H1 (cell line): ENCODE measurements around the gene NAV2. TPM values are rescaled to one million over a fixed set of nuclear protein-coding genes. Genes with fewer than 3 reads are reported as not detected.

Experiments
- CEBPB ChIP-seq: IDR thresholded peaks from 2 replicates; pipeline ENCODE4 v1.6.1; 2012; ENCODE audit warnings: low read depth, low read length
- CHD2 ChIP-seq: IDR thresholded peaks from 2 replicates; pipeline ENCODE4 v1.6.1; 2012; ENCODE audit warnings: low read length, improper control_type of control experiment
- CHD7 ChIP-seq: fragments of 300-600 bp; sonication (generic); IDR thresholded peaks from 2 replicates; pipeline ENCODE4 v1.7.1; 2012; ENCODE audit warnings: low read length, moderate library complexity, mild to moderate bottlenecking, inconsistent platforms; ENCODE audit not compliant: insufficient replicate concordance
- HDAC2 ChIP-seq, 2 experiments: fragments of 300-600 bp in 1 of 2; sonication (generic) in 1 of 2; IDR thresholded peaks; 2 replicates each; pipeline ENCODE4 v1.6.1; 2011 to 2012; ENCODE audit warnings: low read depth in 2 of 2, low read length in 2 of 2, mild to moderate bottlenecking in 2 of 2, moderate library complexity in 2 of 2, borderline replicate concordance in 1 of 2, inconsistent platforms in 1 of 2
- HDAC6 ChIP-seq: IDR thresholded peaks from one replicate; pipeline ENCODE4 v1.7.1; 2012; ENCODE audit warnings: low read depth, mild to moderate bottlenecking, inconsistent platforms, low read length, moderate library complexity
- SIN3A ChIP-seq, 2 experiments: IDR thresholded peaks in 1 of 2; conservative IDR thresholded peaks in 1 of 2; 2 replicates each; pipeline ENCODE4 v1.6.1; 2011 to 2012; ENCODE audit warnings: low read length in 2 of 2, improper control_type of control experiment in 1 of 2, low read depth in 1 of 2, mild to moderate bottlenecking in 1 of 2
- TAF7 ChIP-seq: optimal IDR thresholded peaks from 2 replicates; pipeline ENCODE3; 2011; ENCODE audit warnings: low read depth, mild to moderate bottlenecking, inconsistent platforms, low read length, moderate library complexity, borderline replicate concordance
- ZNF274 ChIP-seq: IDR thresholded peaks from 2 replicates; pipeline ENCODE4 v1.7.0; 2012; ENCODE audit warnings: low read length, borderline replicate concordance; ENCODE audit errors: extremely low read depth
- polyA plus RNA-seq, 7 experiments: library from polyadenylated mRNA; depleted of rRNA in 3 of 7; stranded (reverse) in 5 of 7; unstranded in 2 of 7; fragments of >200 nt in 5 of 7; fragments of 200-250 nt in 2 of 7; gene quantifications; 1 replicate in 5 of 7; 2 replicates in 1 of 7; 4 replicates in 1 of 7; pipeline versions ENCODE4 v1.2.1 to v1.2.3, GENCODE V29; 2011 to 2013; ENCODE audit warnings: missing spikeins in 2 of 7, mixed read lengths in 2 of 7
- total RNA-seq: library from RNA; stranded (reverse); fragmentation: NEBNext Ultra II Directional; extraction: Animal tissue kit (Norgen Biotek cat#: 25700); gene quantifications from 2 replicates; pipeline ENCODE4 v1.2.1, GENCODE V29; 2021
- TF ChIP-seq, protein P1 (sequence below): IDR thresholded peaks from 2 replicates; pipeline ENCODE4 v1.6.1; 2012; ENCODE audit warnings: inconsistent platforms

NAV2 gene
- total and polyA plus RNA-seq, 2 of the 8 experiments (the other 6 are each of a cell fraction or from before 2014, with no cell fraction given): 35.6 to 73.6 TPM

- TF ChIP-seq CHD7 (no peak), HDAC6 (no peak), CEBPB (no peak), HDAC2 (IDR thresholded peaks at IDR 0.05; ENCODE audit: borderline replicate concordance in 1 of 2, low read depth in 2 of 2, low read length in 2 of 2) (no peak), SIN3A (conservative IDR thresholded peaks at IDR 0.05 in 1 of 2, IDR thresholded peaks at IDR 0.05 in 1 of 2; ENCODE audit: low read depth in 1 of 2, low read length in 2 of 2) (no peak), CHD2 (no peak), TAF7 (no peak), ZNF274 (no peak)
- TF ChIP-seq, protein P1, sequence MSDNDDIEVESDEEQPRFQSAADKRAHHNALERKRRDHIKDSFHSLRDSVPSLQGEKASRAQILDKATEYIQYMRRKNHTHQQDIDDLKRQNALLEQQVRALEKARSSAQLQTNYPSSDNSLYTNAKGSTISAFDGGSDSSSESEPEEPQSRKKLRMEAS: no peak
- TF ChIP-seq, all 59 proteins: peak for 0
Observed at GRCh38 chr11:19747634-19748033, 35.0 kb downstream of the NAV2 start (continued).
